Mesenchymal stem cell (in vitro differentiated cells and primary cell): ENCODE results near the gene MTX2.

ENCODE experiments used
- DNase-seq: peaks from one replicate; pipeline ENCODE4 v3.0.0-alpha.2; 2013
- H2AFZ ChIP-seq: one replicate; pipeline ENCODE4 v1.6.1; 2013; ENCODE audit warnings: low read depth, mild to moderate bottlenecking, control low read depth, inconsistent platforms, low read length, moderate library complexity
- H2AK5ac ChIP-seq: 2 replicates; pipeline ENCODE4 v1.6.1; 2013; ENCODE audit warnings: low read length, moderate library complexity, mild to moderate bottlenecking, inconsistent platforms; ENCODE audit not compliant: severe bottlenecking
- H2BK120ac ChIP-seq: one replicate; pipeline ENCODE4 v1.6.1; 2013; ENCODE audit warnings: low read depth, mild to moderate bottlenecking, inconsistent platforms, low read length, moderate library complexity
- H2BK12ac ChIP-seq, 2 experiments: one replicate each; pipeline ENCODE4 v1.6.1; 2013; ENCODE audit warnings: inconsistent platforms in 2 of 2, low read length in 2 of 2, mild to moderate bottlenecking in 2 of 2, moderate library complexity in 2 of 2, control low read depth in 1 of 2
- H2BK15ac ChIP-seq: one replicate; pipeline ENCODE4 v1.6.1; 2013; ENCODE audit warnings: mild to moderate bottlenecking, low read depth, inconsistent platforms; ENCODE audit not compliant: poor library complexity, severe bottlenecking
- H2BK5ac ChIP-seq: 2 replicates; pipeline ENCODE4 v1.6.1; 2013; ENCODE audit warnings: low read depth, mild to moderate bottlenecking, low read length, control low read depth, inconsistent platforms; ENCODE audit not compliant: poor library complexity, severe bottlenecking
- H3K14ac ChIP-seq, 2 experiments: one replicate each; pipeline ENCODE4 v1.6.1; 2013; ENCODE audit warnings: inconsistent platforms in 2 of 2, low read length in 2 of 2, control low read depth in 1 of 2, mild to moderate bottlenecking in 1 of 2, moderate library complexity in 1 of 2
- H3K18ac ChIP-seq, 2 experiments: one replicate each; pipeline ENCODE4 v1.6.1; 2013; ENCODE audit warnings: inconsistent platforms in 2 of 2, low read length in 2 of 2, control low read depth in 1 of 2, low read depth in 1 of 2, mild to moderate bottlenecking in 1 of 2
- H3K23ac ChIP-seq, 2 experiments: one replicate each; pipeline ENCODE4 v1.6.1; 2013; ENCODE audit warnings: inconsistent platforms in 2 of 2, low read length in 2 of 2, mild to moderate bottlenecking in 2 of 2, moderate library complexity in 2 of 2, control low read depth in 1 of 2
- H3K27ac ChIP-seq: 2 replicates; pipeline ENCODE4 v1.5.1; 2013; ENCODE audit warnings: mild to moderate bottlenecking, moderate library complexity, low read length, control low read depth, inconsistent platforms; ENCODE audit not compliant: poor library complexity, severe bottlenecking
- H3K27me3 ChIP-seq, 2 experiments: 2 replicates each; pipeline versions ENCODE4 v1.6.1 to v1.7.0; 2013; ENCODE audit warnings: low read length in 2 of 2, mild to moderate bottlenecking in 2 of 2, moderate library complexity in 2 of 2, control low read depth in 1 of 2, inconsistent platforms in 1 of 2; ENCODE audit not compliant: control insufficient read depth in 1 of 2, insufficient read depth in 1 of 2
- H3K36me3 ChIP-seq, 2 experiments: 2 replicates each; pipeline versions ENCODE4 v1.6.1 to v1.7.0; 2013; ENCODE audit warnings: low read length in 2 of 2, control low read depth in 1 of 2, inconsistent platforms in 1 of 2, low read depth in 1 of 2, mild to moderate bottlenecking in 1 of 2; ENCODE audit not compliant: insufficient read depth in 2 of 2, control insufficient read depth in 1 of 2
- H3K4ac ChIP-seq, 2 experiments: one replicate each; pipeline ENCODE4 v1.6.1; 2013; ENCODE audit warnings: inconsistent platforms in 2 of 2, low read length in 2 of 2, mild to moderate bottlenecking in 2 of 2, moderate library complexity in 2 of 2, control low read depth in 1 of 2, low read depth in 1 of 2
- H3K4me1 ChIP-seq: 2 replicates; pipeline ENCODE4 v1.6.1; 2013; ENCODE audit warnings: low read depth, low read length, control low read depth; ENCODE audit not compliant: control insufficient read depth, insufficient read depth
- H3K4me2 ChIP-seq: 2 replicates; pipeline ENCODE4 v1.6.1; 2013; ENCODE audit warnings: low read length, mild to moderate bottlenecking, inconsistent platforms; ENCODE audit not compliant: poor library complexity, severe bottlenecking
- H3K4me3 ChIP-seq, 2 experiments: 2 replicates each; pipeline versions ENCODE4 v1.5.1 to v1.7.0; 2013; ENCODE audit warnings: low read length in 2 of 2, mild to moderate bottlenecking in 2 of 2, control low read depth in 1 of 2, low read depth in 1 of 2; ENCODE audit not compliant: insufficient read depth in 1 of 2
- H3K79me1 ChIP-seq: replicated peaks from 2 replicates; pipeline ENCODE4 v1.6.1; 2013; ENCODE audit warnings: mild to moderate bottlenecking, control low read depth, low read length, inconsistent platforms; ENCODE audit not compliant: poor library complexity, severe bottlenecking
- H3K9ac ChIP-seq: 2 replicates; pipeline ENCODE4 v1.7.0; 2013; ENCODE audit warnings: mild to moderate bottlenecking, low read length, moderate library complexity
- H3K9me3 ChIP-seq: 2 replicates; pipeline ENCODE4 v1.7.0; 2013; ENCODE audit warnings: mild to moderate bottlenecking, low read length; ENCODE audit not compliant: control insufficient read depth
- H4K8ac ChIP-seq: one replicate; pipeline ENCODE4 v1.6.1; 2013; ENCODE audit warnings: inconsistent platforms, mild to moderate bottlenecking, low read length, moderate library complexity
- H4K91ac ChIP-seq: one replicate; pipeline ENCODE4 v1.6.1; 2013; ENCODE audit warnings: mild to moderate bottlenecking, low read length, inconsistent platforms
- WGBS: methylation state at CpG from one replicate; pipeline ENCODE4 v1.1.7; 2013; ENCODE audit warnings: mixed read lengths; 5-methylcytosine and 5-hydroxymethylcytosine counted together

Gene MTX2

DNA sequence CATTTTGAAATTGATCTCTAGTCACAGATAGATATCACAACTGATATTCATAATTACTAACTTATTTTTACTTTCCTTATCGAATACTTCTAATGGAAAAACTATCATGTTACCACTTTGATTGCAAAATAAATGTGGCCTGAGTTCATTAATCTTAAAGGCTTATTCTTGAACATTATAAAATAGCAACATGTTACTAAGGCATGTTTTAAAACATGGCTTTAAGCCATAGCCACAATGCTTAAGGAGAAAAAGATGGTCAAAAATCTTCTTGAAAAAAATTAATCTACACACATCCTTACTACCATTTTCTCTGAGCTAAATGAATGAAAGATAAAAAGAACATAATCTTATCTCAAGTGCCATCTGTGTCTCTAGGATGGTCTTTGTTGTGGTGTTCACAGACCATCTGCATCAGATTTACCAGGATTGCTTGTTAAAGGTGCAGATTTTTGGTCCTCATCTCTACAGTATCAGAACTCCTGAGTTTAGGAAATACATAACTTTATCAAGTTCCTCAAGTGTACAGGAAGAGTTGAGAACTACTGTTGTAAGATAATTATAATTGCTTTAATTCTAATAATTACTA is 15.3 kb downstream of the MTX2 start:
- Histone ChIP-seq H3K4me2 (no peak overlapping the region), H3K18ac (no peak overlapping the region), H3K79me1 (peaks cover 11% of the 10 kb centered on the region), H3K27ac (no peak overlapping the region), H3K9ac (no peak overlapping the region), H3K4me3 (no peak overlapping the region), H4K8ac (no peak overlapping the region), H3K23ac (no peak overlapping the region), H2AK5ac (no peak overlapping the region), H4K91ac (no peak overlapping the region), H2BK120ac (no peak overlapping the region), H3K4ac (no peak overlapping the region), H2BK15ac (no peak overlapping the region), H3K36me3 (no peaks in the 10 kb centered on the region), H3K27me3 (no peaks in the 10 kb centered on the region), H3K9me3 (no peaks in the 10 kb centered on the region), H3K4me1 (no peaks in the 10 kb centered on the region), H2AFZ (no peak overlapping the region), H2BK12ac (no peak overlapping the region), H3K14ac (no peak overlapping the region), H2BK5ac (no peak overlapping the region)
- no CpG with 5 or more reads among the region's 1 CpG for WGBS
- DNase-seq: no peak

DNA sequence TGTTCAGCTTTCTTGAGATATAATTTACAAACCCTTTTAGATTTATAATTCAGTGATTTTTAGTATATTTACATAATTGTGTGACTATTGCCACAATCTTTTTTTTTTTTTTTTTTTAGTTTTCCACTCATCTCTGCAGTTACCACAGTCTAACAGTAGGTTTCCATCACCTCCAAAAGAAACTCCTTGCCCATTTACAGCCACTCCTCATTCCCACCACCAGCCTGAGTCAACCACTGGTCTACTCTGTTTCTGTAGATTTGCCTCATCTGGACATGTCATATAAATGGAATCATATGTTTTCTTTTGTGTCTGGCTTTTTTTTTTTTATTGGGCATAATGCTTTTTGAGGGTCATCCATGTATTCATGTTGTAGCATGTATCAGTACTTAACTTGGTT is 16.1 kb downstream of the MTX2 start:
- H3K79me1 ChIP-seq: peaks cover 12% of the 10 kb centered on the region
- H3K27ac ChIP-seq: no peak overlapping the region
- no peaks in the 10 kb centered on the region for H3K36me3 ChIP-seq
- H3K9me3 ChIP-seq: no peaks in the 10 kb centered on the region
- no peak overlapping the region for H3K9ac ChIP-seq
- H2AFZ ChIP-seq: no peak overlapping the region
- H2BK15ac ChIP-seq: no peak overlapping the region
- H3K27me3 ChIP-seq: no peaks in the 10 kb centered on the region
- no peak overlapping the region for H3K4me3 ChIP-seq
- no peak overlapping the region for H3K4ac ChIP-seq
- H3K14ac ChIP-seq: no peak overlapping the region
- no peak overlapping the region for H2BK120ac ChIP-seq
- no peak for DNase-seq
- H2BK5ac ChIP-seq: no peak overlapping the region
- H3K4me1 ChIP-seq: no peaks in the 10 kb centered on the region
- H3K23ac ChIP-seq: no peak overlapping the region
- no peak overlapping the region for H3K4me2 ChIP-seq
- no peak overlapping the region for H2BK12ac ChIP-seq
- no peak overlapping the region for H4K8ac ChIP-seq
- H4K91ac ChIP-seq: no peak overlapping the region
- no peak overlapping the region for H3K18ac ChIP-seq
- H2AK5ac ChIP-seq: no peak overlapping the region

- Histone ChIP-seq H3K4me1 (no peaks in the 10 kb centered on the region), H3K27ac (no peak overlapping the region), H2AK5ac (no peak overlapping the region), H3K79me1 (peaks cover 13% of the 10 kb centered on the region), H3K27me3 (no peaks in the 10 kb centered on the region), H2AFZ (no peak overlapping the region), H3K4me2 (no peak overlapping the region), H4K8ac (no peak overlapping the region), H3K18ac (no peak overlapping the region), H3K9ac (no peak overlapping the region), H2BK15ac (no peak overlapping the region), H2BK120ac (no peak overlapping the region), H3K23ac (no peak overlapping the region), H2BK12ac (no peak overlapping the region), H3K14ac (no peak overlapping the region), H3K36me3 (no peaks in the 10 kb centered on the region), H2BK5ac (no peak overlapping the region), H3K4ac (no peak overlapping the region), H3K9me3 (no peaks in the 10 kb centered on the region), H3K4me3 (no peak overlapping the region), H4K91ac (no peak overlapping the region)
- 89% methylated on average over 3 of the region's 4 CpGs for WGBS
- no peak for DNase-seq
Observed at GRCh38 chr2:176291335-176291734, 22.1 kb downstream of the MTX2 start.

DNA sequence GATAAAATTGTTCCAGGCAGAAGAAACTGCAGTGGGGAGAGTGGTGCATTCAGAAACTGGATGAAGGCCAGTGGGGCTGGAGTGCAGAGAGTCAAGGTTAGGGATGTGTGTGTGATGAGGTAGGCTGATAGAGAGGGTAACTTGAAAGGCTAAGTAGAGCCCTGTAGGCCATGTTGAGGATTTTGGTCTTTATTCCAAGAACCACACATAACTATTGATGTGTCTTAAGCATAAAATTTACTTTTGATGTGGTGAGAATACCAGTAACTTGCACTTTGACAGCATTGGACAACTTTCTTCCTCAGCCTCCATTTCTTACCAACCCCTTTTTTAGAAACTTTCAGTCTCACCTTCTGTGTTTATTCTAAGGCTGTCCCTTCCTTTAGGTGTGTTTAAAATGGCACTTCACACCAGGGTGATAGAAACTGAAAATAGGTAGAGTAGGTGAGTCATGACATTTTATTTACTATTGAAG is 22.6 kb downstream of the MTX2 start:
- H3K27ac ChIP-seq: no peak overlapping the region
- no peak for DNase-seq
- no peak overlapping the region for H3K4me3 ChIP-seq
- H3K18ac ChIP-seq: no peak overlapping the region
- no peak overlapping the region for H2BK15ac ChIP-seq
- H3K4me1 ChIP-seq: no peaks in the 10 kb centered on the region
- no peak overlapping the region for H3K4ac ChIP-seq
- H2BK12ac ChIP-seq: no peak overlapping the region
- no peak overlapping the region for H4K8ac ChIP-seq
- peaks cover 0 to under 1% of the 10 kb centered on the region in 2 experiments for H3K36me3 ChIP-seq
- H3K27me3 ChIP-seq: no peaks in the 10 kb centered on the region
- H2BK5ac ChIP-seq: no peak overlapping the region
- peaks cover 13% of the 10 kb centered on the region for H3K79me1 ChIP-seq
- no peak overlapping the region for H2AFZ ChIP-seq
- no peak overlapping the region for H2AK5ac ChIP-seq
- H2BK120ac ChIP-seq: no peak overlapping the region
- no peak overlapping the region for H3K9ac ChIP-seq
- no peak overlapping the region for H3K4me2 ChIP-seq
- H4K91ac ChIP-seq: no peak overlapping the region
- peak overlapping the region in 1 of 2 experiments; percentile 52 for H3K23ac ChIP-seq
- H3K14ac ChIP-seq: no peak overlapping the region
- H3K9me3 ChIP-seq: no peaks in the 10 kb centered on the region
